GM19455 (cell line): ENCODE measurements around the gene MPHOSPH8.
"Not testable (repeated sequence)": the region's sequence is repeated elsewhere in the genome, so short reads cannot be mapped to it uniquely, and the experiment has no call there.

Experiments
- ATAC-seq: cut with Tn5 transposase; IDR thresholded peaks from one replicate; pipeline ENCODE4 v1.9.1; 2021; ENCODE audit not compliant: unreplicated experiment

Gene MPHOSPH8

DNA sequence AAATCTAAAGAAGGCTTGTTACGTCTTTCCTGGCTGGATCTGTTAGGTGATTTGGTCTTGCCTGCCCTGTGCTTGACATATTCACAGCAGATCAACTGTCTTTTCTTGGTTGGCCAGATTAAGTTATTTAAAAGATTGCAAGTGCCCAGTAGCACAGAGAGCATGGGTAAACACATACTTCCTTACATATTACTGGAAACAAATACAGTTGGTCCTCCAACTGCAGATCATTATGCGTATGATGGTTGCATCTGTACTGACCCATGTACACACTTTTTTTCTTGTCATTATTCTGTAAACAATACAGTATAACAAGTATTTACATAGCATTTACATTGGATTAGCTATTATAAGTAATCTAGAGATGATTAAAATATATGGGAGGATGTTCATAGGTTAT, 9.2 kb upstream of the MPHOSPH8 start:
- ATAC-seq = no peak

DNA sequence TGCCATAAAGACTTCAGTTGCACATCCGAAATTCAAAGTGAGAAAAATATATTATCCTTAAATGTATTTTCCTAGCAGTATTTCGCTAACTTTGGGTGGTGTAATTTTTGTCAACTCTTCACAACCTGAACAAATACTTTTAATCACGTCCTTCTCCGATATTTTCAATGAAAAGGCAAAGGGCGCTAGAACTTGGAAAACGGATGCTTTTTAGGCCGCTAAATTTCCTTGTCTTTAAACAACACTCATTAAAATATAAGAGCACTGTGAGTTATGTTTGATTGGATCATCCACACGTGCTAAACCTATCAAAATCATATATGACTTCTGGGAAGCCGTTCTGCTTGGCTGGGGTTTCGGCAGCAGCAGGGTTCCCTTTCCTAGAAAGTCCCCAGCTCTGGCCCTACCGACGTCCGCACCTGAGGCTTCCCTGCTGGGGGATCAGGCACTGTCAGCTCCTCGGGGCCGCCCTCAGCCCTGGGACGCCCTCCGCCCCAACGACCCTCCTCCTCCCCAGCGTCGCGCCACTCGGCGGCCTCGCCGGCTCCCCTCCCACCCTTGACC, 462 bp upstream of the MPHOSPH8 start:
- ATAC-seq = no peak

- ATAC-seq = no peak
These were observed 839 bp downstream of the MPHOSPH8 start for GRCh38 chr13:19634256-19634740.

DNA sequence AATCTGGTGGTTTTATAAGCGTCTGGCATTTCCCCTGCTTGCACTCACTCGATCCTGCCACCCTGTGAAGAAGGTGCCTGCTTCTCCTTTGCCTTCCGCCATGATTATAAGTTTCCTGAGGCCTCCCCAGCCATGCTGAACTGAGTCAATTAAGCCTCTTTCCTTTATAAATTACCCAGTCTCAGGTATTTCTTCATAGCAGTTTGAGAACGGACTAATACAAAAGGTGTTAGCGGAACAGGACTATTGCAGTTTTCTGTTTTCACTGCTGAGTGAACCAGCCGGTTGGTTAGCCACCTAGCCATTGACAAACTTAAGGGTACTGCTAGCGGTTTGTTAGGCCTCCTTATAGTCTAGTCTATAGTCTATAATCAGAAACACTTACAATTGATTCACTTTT, 2.5 kb downstream of the MPHOSPH8 start:
- not testable (repeated sequence) for ATAC-seq

GRCh38 chr13:19643652-19644051, 10.2 kb downstream of the MPHOSPH8 start:
- no peak for ATAC-seq

GRCh38 chr13:19645000-19645399, 11.5 kb downstream of the MPHOSPH8 start:
- no peak for ATAC-seq

GRCh38 chr13:19646063-19646462, 12.6 kb downstream of the MPHOSPH8 start:
- ATAC-seq = no peak

DNA sequence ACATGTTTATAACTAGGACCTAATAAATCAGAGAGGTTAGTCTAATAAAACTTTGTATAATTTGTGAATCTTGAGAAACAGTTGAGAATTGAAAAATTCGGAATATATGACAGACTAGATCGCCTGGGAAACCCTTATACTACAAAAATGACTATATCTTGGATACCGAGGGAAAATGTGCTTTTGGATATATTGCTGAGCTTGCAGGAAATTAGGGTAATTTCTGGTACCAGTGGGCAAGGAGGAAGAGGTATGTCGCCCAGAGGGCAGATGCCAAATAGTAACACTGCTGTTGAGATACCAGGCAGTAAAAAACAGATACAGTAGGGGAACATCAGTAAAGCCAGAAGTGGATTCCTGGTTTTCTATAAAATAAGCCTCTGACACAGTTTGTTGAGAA, 17.3 kb downstream of the MPHOSPH8 start:
- ATAC-seq = no peak

DNA sequence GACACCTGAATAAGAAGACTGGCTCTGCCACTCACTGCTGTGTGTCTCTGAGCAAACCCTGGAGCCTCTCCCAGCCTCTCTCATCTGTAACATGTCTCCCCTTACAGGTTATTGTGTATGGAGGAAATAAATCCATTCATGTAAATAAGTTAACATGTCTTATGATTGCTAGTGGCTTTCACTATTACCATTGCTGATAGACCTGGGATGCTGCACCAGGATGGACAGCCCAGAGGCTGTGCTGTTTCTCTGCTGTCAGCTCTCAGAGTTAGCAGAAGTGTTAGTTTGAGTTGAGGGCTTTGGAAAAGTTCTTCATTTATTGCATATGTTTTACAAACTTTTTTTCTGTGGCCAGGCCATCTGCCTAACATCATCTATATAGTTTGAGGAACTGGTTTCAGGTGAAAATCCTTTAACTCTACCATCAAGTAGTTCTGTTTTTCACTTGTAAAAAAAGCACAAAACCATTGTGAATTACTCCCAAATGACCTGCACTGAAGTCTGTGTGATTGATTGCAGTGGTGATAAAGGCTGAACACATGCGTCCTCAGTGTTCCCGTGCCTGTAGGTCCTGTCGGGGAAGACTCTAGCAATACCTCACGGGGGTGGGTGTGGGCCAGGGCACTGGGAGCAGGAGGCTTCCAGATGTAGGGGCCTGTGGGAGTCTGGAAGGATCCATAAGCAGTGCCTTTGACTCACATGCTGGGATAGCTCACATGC, 24.6 kb downstream of the MPHOSPH8 start:
- ATAC-seq = no peak

GRCh38 chr13:19658831-19659230, 25.4 kb downstream of the MPHOSPH8 start:
- ATAC-seq = no peak

DNA sequence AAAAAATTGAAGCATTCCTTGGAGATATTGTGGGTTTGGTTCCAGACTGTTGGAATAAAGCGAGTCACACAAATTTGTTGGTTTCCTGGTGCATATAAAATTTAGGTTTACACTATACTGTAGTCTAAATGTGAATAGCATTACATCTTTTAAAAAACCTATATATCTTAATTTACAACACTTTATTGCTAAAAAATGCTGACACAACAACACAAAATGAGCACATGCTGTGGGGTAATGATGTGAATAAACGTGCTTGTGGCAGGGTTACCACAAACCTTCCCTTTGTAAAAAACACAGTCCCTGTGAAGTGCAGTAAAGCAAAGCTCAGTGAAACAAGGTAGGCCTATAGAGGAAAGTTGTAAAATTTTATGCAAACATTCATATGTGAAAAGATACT, 27.7 kb downstream of the MPHOSPH8 start:
- no peak for ATAC-seq

DNA sequence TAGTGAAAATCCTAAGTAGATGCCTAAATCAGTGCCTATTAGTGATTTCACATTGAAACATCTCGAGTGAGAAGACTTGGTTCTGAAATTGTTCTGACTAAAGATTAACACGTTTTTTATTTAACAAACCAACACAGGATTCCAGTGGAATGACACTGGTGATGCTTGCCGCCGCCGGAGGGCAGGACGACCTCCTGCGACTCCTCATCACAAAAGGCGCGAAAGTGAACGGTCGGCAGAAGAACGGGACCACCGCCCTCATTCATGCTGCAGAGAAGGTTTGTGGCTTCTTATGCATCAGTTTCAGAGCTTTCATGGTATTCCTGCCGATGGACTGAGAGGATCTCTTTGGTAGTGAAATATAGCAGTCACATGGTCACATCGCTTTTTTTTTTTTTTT, 28.1 kb downstream of the MPHOSPH8 start:
- no peak for ATAC-seq

DNA sequence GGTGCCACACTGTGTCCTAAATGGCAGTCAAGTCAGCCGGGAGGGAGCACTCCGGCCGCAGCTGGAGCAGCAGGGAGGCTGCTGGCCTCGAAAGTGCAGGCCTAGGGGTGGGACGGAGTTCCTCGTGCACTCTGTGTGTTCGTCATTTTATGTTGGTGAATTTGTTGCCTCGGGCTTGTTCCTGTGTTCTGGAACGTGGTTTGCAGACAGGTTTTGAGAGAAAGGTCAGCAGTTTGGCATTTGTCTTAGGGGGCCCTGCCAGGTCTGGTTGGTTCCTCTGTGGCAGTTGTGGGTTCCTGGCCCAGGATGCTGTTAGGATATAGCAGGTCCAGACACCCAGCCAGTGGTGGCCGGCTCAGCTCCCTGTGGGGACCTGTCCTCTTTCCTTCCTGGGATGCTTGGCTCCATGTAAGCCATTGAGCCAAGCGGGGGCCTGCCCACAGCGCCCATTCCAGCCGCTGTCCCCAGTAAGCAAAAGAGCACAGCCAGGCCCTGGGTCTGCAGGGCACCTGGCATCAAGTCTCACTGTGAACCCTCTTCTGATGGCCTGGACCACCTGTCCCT, 30.0 kb downstream of the MPHOSPH8 start:
- no peak for ATAC-seq

DNA sequence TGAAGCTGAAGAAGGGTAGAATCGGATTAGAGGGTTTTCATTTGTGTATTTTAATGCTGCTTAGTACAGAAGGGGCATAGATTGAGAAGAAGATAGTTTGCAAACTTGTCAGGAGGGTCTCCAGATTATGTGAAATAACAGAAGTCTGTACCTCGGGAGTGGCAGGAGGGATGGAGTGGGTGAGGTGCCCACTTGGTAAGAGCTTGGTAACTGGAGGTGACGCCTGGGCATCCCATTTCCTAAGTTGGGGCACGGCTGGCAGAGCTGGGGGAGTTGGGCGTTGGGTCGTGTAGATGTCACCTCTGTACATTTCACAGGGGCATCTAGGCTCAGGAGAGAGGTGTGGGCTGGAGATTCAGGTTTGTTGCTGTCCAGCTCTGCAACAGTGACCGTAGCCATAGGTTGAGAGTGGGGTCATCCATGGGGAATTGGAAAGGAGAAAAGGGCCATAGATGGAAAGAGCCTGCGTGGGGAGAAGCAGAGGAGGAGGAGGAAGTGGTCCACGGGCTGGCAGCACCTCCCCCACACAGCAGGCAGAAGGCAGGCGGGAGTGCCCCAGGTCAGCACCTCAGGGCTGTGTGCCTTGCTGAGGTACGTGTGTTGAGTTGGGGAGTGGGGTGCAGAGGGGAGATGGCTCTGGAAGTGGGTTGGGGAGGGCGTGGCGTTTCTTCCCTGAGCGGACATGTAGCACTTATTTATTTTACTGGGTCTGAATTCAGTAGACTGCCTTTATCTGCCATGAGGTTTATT, 31.2 kb downstream of the MPHOSPH8 start:
- no peak for ATAC-seq

DNA sequence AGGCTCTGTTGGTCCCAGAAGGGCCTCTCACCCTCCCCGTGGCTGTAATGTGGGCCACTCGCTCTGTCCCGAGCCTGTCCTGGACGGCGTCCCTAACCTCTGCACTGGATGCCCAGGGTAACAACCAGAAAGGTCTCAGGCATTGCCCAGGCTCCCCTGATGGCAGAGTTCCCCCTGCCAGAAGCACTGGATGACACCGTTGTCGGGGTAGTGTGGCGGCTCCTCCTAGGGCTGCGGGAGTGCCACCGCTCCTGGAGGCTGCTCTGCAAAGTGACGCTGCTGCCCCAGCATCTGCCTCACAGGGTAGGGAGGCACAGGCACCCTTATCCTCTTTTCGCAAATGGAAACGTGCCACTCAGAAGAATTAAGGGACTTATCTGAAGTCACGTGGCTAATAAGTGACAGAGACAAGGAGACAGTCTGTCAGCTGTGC, 32.0 kb downstream of the MPHOSPH8 start:
- no peak for ATAC-seq

- ATAC-seq = no peak
These were observed 35.3 kb downstream of the MPHOSPH8 start for GRCh38 chr13:19668778-19669177.

- ATAC-seq = no peak
These were observed 36.7 kb downstream of the MPHOSPH8 start for GRCh38 chr13:19670147-19670546.

GRCh38 chr13:19672990-19673389, 39.5 kb downstream of the MPHOSPH8 start:
- no peak for ATAC-seq

GRCh38 chr13:19673473-19674430, 40.3 kb downstream of the MPHOSPH8 start:
- no peak for ATAC-seq

DNA sequence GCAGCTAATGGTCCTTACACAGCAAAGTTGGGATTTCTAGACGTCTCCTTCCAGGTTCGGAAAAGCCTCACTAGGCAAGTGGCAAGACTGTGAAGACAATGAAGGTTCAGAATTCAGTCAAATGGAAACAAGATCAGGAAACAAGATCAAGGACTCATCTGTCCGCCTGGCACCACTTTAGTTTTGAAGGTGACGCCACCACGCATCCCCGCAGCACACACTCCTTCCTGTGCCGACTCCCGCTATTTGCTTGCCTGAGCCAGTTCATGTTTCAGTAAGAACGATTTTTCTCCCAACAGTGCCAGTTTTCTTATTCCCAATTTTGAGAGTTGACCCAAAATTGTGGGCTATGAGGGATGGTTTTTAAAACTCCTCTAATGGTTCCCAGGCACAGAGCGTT, 41.4 kb downstream of the MPHOSPH8 start:
- no peak for ATAC-seq

GRCh38 chr13:19676168-19676567, 42.7 kb downstream of the MPHOSPH8 start:
- ATAC-seq = no peak
